IMR-90 (cell line): ENCODE data around the gene TMA7. TPM values are rescaled to one million over a fixed set of nuclear protein-coding genes. Genes with fewer than 3 reads are reported as not detected.

Experiments used
- ATAC-seq: fragments of 200-7000 bp; cut with Tn5 transposase; 2 replicates; pipeline ENCODE4 v1.9.1; 2020; ENCODE audit warnings: low read depth, mild to moderate bottlenecking, moderate library complexity
- BruUV-seq: library from RNA; stranded (reverse); fragments of 400-500 nt; replicated peaks from 2 replicates; lab custom pipeline; 2021; lab: Mats Ljungman, UMichigan
- CTCF ChIA-PET: fragments of 300-600 bp; formaldehyde crosslinking; extraction: SDS; loops from one replicate; lab custom pipeline; 2021; ENCODE audit warnings: antibody characterized with exemption; lab: Yijun Ruan, JAX
- POLR2A ChIA-PET: fragments of 300-600 bp; sonication (Branson Sonifier 250); formaldehyde crosslinking; loops from one replicate; lab custom pipeline; 2022; ENCODE audit warnings: antibody characterized with exemption; ENCODE audit not compliant: unreplicated experiment; lab: Charles Lee
- DNase-seq: peaks from one replicate; pipeline ENCODE4 v3.0.0; 2013
- H2AFZ ChIP-seq: replicated peaks from 2 replicates; pipeline ENCODE3; 2013; ENCODE audit warnings: low read length, mild to moderate bottlenecking; ENCODE audit not compliant: poor library complexity
- H2AK5ac ChIP-seq: 2 replicates; pipeline ENCODE4 v1.6.1; 2013; ENCODE audit warnings: low read depth, low read length, inconsistent platforms
- H2AK9ac ChIP-seq: replicated peaks from 2 replicates; pipeline ENCODE3; 2013; ENCODE audit warnings: mild to moderate bottlenecking, low read depth, low read length, moderate library complexity; ENCODE audit not compliant: poor library complexity
- H2BK120ac ChIP-seq: 2 replicates; pipeline ENCODE4 v1.6.1; 2013; ENCODE audit warnings: low read depth, low read length, inconsistent platforms
- H2BK15ac ChIP-seq: 3 replicates; pipeline ENCODE4 v1.6.1; 2013; ENCODE audit warnings: low read depth, low read length, inconsistent platforms
- H2BK20ac ChIP-seq: 2 replicates; pipeline ENCODE4 v1.6.1; 2013; ENCODE audit warnings: low read depth, mild to moderate bottlenecking, inconsistent platforms, low read length, moderate library complexity
- H2BK5ac ChIP-seq: 2 replicates; pipeline ENCODE4 v1.6.1; 2013; ENCODE audit warnings: mild to moderate bottlenecking, low read depth, low read length, inconsistent platforms; ENCODE audit not compliant: poor library complexity, severe bottlenecking
- H3K14ac ChIP-seq: replicated peaks from 2 replicates; pipeline ENCODE4 v1.6.1; 2013; ENCODE audit warnings: low read depth, low read length, inconsistent platforms
- H3K18ac ChIP-seq: 2 replicates; pipeline ENCODE4 v1.6.1; 2013; ENCODE audit warnings: low read depth, low read length, control low read depth
- H3K23ac ChIP-seq: 2 replicates; pipeline ENCODE4 v1.6.1; 2013; ENCODE audit warnings: low read depth, low read length, inconsistent platforms
- H3K27ac ChIP-seq: 2 replicates; pipeline ENCODE4 v1.5.1; 2013; ENCODE audit warnings: mild to moderate bottlenecking, control low read depth, low read length; ENCODE audit not compliant: insufficient read depth
- H3K27me3 ChIP-seq: 2 replicates; pipeline ENCODE4 v1.6.1; 2013; ENCODE audit warnings: low read length; ENCODE audit not compliant: control insufficient read depth, insufficient read depth
- H3K36me3 ChIP-seq: 2 replicates; pipeline ENCODE4 v1.6.1; 2013; ENCODE audit warnings: low read length, mixed read lengths; ENCODE audit not compliant: control insufficient read depth, insufficient read depth
- H3K4ac ChIP-seq: 2 replicates; pipeline ENCODE4 v1.6.1; 2013; ENCODE audit warnings: low read depth, low read length, inconsistent platforms
- H3K4me1 ChIP-seq: 2 replicates; pipeline ENCODE4 v1.6.1; 2013; ENCODE audit warnings: low read length, mixed read lengths; ENCODE audit not compliant: control insufficient read depth, insufficient read depth
- H3K4me2 ChIP-seq: 2 replicates; pipeline ENCODE4 v1.6.1; 2013; ENCODE audit warnings: low read depth, mild to moderate bottlenecking, control low read depth, low read length, moderate library complexity
- H3K4me3 ChIP-seq: 2 replicates; pipeline ENCODE4 v1.5.1; 2013; ENCODE audit warnings: low read depth, mild to moderate bottlenecking, control low read depth, low read length, moderate library complexity; ENCODE audit not compliant: insufficient read depth
- H3K56ac ChIP-seq: 2 replicates; pipeline ENCODE4 v1.6.1; 2013; ENCODE audit warnings: low read length, inconsistent platforms; ENCODE audit not compliant: insufficient read depth; ENCODE audit errors: extremely low read depth
- H3K79me1 ChIP-seq, 2 experiments: 2 replicates each; pipeline ENCODE4 v1.6.1; 2013; ENCODE audit warnings: low read length in 2 of 2, inconsistent platforms in 1 of 2, low read depth in 1 of 2
- H3K9ac ChIP-seq: 2 replicates; pipeline ENCODE4 v1.6.1; 2013; ENCODE audit warnings: low read depth, low read length, control low read depth
- H3K9me1 ChIP-seq: 2 replicates; pipeline ENCODE4 v1.6.1; 2013; ENCODE audit warnings: low read length, inconsistent platforms; ENCODE audit not compliant: insufficient read depth
- H3K9me3 ChIP-seq: 2 replicates; pipeline ENCODE4 v1.6.1; 2013; ENCODE audit warnings: low read length; ENCODE audit not compliant: control insufficient read depth, insufficient read depth
- H4K20me1 ChIP-seq: 2 replicates; pipeline ENCODE4 v1.6.1; 2013; ENCODE audit warnings: low read length, inconsistent platforms; ENCODE audit not compliant: insufficient read depth
- H4K5ac ChIP-seq: 2 replicates; pipeline ENCODE4 v1.6.1; 2013; ENCODE audit warnings: mild to moderate bottlenecking, low read depth, low read length, control low read depth
- H4K8ac ChIP-seq, 2 experiments: 2 replicates each; pipeline ENCODE4 v1.6.1; 2013; ENCODE audit warnings: low read depth in 2 of 2, low read length in 2 of 2, control low read depth in 1 of 2, inconsistent platforms in 1 of 2
- H4K91ac ChIP-seq: 2 replicates; pipeline ENCODE4 v1.6.1; 2013; ENCODE audit warnings: low read depth, low read length, inconsistent platforms; ENCODE audit not compliant: insufficient read depth
- BHLHE40 ChIP-seq: fragments of 150-350 bp; IDR thresholded peaks from 2 replicates; pipeline ENCODE4 v1.6.1; 2016; ENCODE audit warnings: mild to moderate bottlenecking, low read depth, low read length
- CEBPB ChIP-seq: IDR thresholded peaks from 2 replicates; pipeline ENCODE4 v1.6.1; 2012; ENCODE audit warnings: low read depth, low read length, improper control_type of control experiment
- CHD1 ChIP-seq: IDR thresholded peaks from 2 replicates; pipeline ENCODE4 v1.6.1; 2012; ENCODE audit warnings: low read depth, low read length, improper control_type of control experiment
- FOS ChIP-seq: fragments of 150-350 bp; IDR thresholded peaks from 2 replicates; pipeline ENCODE4 v1.6.1; 2016; ENCODE audit warnings: low read depth, low read length
- MAFK ChIP-seq: IDR thresholded peaks from 2 replicates; pipeline ENCODE4 v1.6.1; 2012; ENCODE audit warnings: low read depth, low read length, improper control_type of control experiment
- MAZ ChIP-seq: IDR thresholded peaks from 2 replicates; pipeline ENCODE4 v1.6.1; 2012; ENCODE audit warnings: low read depth, mild to moderate bottlenecking, low read length, improper control_type of control experiment, moderate library complexity, borderline replicate concordance
- MXI1 ChIP-seq: IDR thresholded peaks from 2 replicates; pipeline ENCODE4 v1.6.1; 2012; ENCODE audit warnings: low read depth, mild to moderate bottlenecking, low read length, moderate library complexity, borderline replicate concordance
- NFE2L2 ChIP-seq: fragments of 150-350 bp; IDR thresholded peaks from 2 replicates; pipeline ENCODE4 v1.6.1; 2016; ENCODE audit warnings: low read depth, mild to moderate bottlenecking, low read length
- POLR2A ChIP-seq: IDR thresholded peaks from 2 replicates; pipeline ENCODE4 v1.6.1; 2012; ENCODE audit warnings: mild to moderate bottlenecking, low read depth, low read length
- RAD21 ChIP-seq: IDR thresholded peaks from 2 replicates; pipeline ENCODE4 v1.6.1; 2012; ENCODE audit warnings: low read length, improper control_type of control experiment
- RCOR1 ChIP-seq: IDR thresholded peaks from 2 replicates; pipeline ENCODE4 v1.6.1; 2012; ENCODE audit warnings: mild to moderate bottlenecking, low read length, improper control_type of control experiment; ENCODE audit not compliant: insufficient replicate concordance
- RFX5 ChIP-seq: IDR thresholded peaks from 2 replicates; pipeline ENCODE4 v1.8.0; 2012; ENCODE audit warnings: low read depth, mild to moderate bottlenecking, low read length, moderate library complexity
- SMC3 ChIP-seq: fragments of 150-350 bp; IDR thresholded peaks from 2 replicates; pipeline ENCODE4 v1.6.1; 2016; ENCODE audit warnings: low read depth, mild to moderate bottlenecking, antibody characterized with exemption, low read length, moderate library complexity
- WGBS, 2 experiments: methylation state at CpG; one replicate each; pipeline versions ENCODE4 v1.1.5 to v1.1.7; 2013; ENCODE audit warnings: missing lambda C conversion rate in 2 of 2; ENCODE audit not compliant: insufficient read length in 1 of 2; ENCODE audit errors: extremely low coverage in 2 of 2; 5-methylcytosine and 5-hydroxymethylcytosine counted together
- dilution Hi-C: fragments of 300-500 bp; cut with HindIII; formaldehyde crosslinking; loops from one replicate; pipeline ENCODE4 v1.14.3; 2018; ENCODE audit warnings: low sequenced_read_pairs; ENCODE audit not compliant: unreplicated experiment
- in situ Hi-C: fragments of 300-500 bp; cut with MboI; formaldehyde crosslinking; loops from 3 replicates; pipeline ENCODE4 v1.14.3; 2019; ENCODE audit warnings: low sequenced_read_pairs, inconsistent platforms, mixed read lengths
- intact Hi-C: fragments of 100-400 bp; cut with micrococcal nuclease; formaldehyde crosslinking; loops from 2 replicates; pipeline ENCODE4 v1.10.0; 2022
- polyA plus RNA-seq, 3 experiments: library from polyadenylated mRNA; depleted of rRNA; stranded (reverse); fragments of >200 nt; gene quantifications; 2 replicates each; pipeline ENCODE4 v1.2.3, GENCODE V29; 2012; ENCODE audit warnings: low replicate concordance in 1 of 3
- total RNA-seq: library from RNA; depleted of rRNA; stranded (reverse); fragments of >200 nt; gene quantifications from 2 replicates; pipeline ENCODE4 v1.2.3, GENCODE V29; 2012
- TF ChIP-seq, protein P1 (sequence below): conservative IDR thresholded peaks from 2 replicates; pipeline ENCODE4 v1.5.1; 2012; ENCODE audit warnings: mild to moderate bottlenecking, low read depth, low read length, improper control_type of control experiment
- TF ChIP-seq, protein P2 (sequence below): fragments of 150-350 bp; IDR thresholded peaks from 2 replicates; pipeline ENCODE4 v1.6.1; 2017; ENCODE audit warnings: mild to moderate bottlenecking, antibody characterized with exemption, low read length, low read depth
- TF ChIP-seq, protein P3 (sequence below): fragments of 150-350 bp; IDR thresholded peaks from 2 replicates; pipeline ENCODE4 v1.6.1; 2016; ENCODE audit warnings: low read depth, mild to moderate bottlenecking, low read length, moderate library complexity, borderline replicate concordance

TMA7 gene
- total and polyA plus RNA-seq, 2 of the 4 experiments (the other 2 are of a cell fraction) = 81.9 to 240 TPM

DNA sequence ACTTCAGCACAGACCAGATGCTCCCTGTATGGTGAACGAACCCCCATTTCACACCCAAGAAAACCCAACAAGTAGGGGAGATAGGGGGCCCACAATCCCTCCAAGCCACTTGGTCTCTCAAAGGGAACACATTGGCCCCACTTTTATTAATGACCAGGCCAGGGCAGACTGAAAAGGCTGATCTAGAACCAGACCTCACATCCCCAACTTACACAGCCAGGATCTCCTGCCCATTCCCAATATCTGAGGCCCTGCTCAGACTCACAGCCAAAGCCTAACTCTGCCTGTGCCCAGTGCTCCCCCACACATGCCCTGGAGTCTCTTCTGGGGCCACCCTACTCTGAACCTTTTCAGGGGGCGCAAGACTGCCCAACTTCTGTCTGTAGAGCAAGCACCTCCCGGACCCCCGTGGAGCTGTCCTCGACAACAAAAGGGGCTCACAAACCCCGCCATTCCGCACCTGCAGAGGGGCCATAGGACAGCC, 11.9 kb upstream of the TMA7 start:
- H2AK9ac ChIP-seq = peak overlapping the region; percentile 23
- no peak for TF ChIP-seq MXI1
- no peak for TF ChIP-seq NFE2L2
- TF ChIP-seq, protein P1, sequence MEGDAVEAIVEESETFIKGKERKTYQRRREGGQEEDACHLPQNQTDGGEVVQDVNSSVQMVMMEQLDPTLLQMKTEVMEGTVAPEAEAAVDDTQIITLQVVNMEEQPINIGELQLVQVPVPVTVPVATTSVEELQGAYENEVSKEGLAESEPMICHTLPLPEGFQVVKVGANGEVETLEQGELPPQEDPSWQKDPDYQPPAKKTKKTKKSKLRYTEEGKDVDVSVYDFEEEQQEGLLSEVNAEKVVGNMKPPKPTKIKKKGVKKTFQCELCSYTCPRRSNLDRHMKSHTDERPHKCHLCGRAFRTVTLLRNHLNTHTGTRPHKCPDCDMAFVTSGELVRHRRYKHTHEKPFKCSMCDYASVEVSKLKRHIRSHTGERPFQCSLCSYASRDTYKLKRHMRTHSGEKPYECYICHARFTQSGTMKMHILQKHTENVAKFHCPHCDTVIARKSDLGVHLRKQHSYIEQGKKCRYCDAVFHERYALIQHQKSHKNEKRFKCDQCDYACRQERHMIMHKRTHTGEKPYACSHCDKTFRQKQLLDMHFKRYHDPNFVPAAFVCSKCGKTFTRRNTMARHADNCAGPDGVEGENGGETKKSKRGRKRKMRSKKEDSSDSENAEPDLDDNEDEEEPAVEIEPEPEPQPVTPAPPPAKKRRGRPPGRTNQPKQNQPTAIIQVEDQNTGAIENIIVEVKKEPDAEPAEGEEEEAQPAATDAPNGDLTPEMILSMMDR = no peak
- no peak for TF ChIP-seq POLR2A
- TF ChIP-seq BHLHE40 = no peak
- no peak for TF ChIP-seq CEBPB
- no peak for TF ChIP-seq FOS
- TF ChIP-seq, protein P2, sequence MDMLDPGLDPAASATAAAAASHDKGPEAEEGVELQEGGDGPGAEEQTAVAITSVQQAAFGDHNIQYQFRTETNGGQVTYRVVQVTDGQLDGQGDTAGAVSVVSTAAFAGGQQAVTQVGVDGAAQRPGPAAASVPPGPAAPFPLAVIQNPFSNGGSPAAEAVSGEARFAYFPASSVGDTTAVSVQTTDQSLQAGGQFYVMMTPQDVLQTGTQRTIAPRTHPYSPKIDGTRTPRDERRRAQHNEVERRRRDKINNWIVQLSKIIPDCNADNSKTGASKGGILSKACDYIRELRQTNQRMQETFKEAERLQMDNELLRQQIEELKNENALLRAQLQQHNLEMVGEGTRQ = no peak
- no peak for TF ChIP-seq SMC3
- TF ChIP-seq RFX5 = no peak
- TF ChIP-seq MAZ = no peak
- TF ChIP-seq CHD1 = no peak
- TF ChIP-seq, protein P3, sequence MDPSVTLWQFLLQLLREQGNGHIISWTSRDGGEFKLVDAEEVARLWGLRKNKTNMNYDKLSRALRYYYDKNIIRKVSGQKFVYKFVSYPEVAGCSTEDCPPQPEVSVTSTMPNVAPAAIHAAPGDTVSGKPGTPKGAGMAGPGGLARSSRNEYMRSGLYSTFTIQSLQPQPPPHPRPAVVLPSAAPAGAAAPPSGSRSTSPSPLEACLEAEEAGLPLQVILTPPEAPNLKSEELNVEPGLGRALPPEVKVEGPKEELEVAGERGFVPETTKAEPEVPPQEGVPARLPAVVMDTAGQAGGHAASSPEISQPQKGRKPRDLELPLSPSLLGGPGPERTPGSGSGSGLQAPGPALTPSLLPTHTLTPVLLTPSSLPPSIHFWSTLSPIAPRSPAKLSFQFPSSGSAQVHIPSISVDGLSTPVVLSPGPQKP = no peak
- no peak for TF ChIP-seq RCOR1
- TF ChIP-seq MAFK = no peak
- TF ChIP-seq RAD21 = no peak
- no peaks in the 10 kb centered on the region for H3K9me3 ChIP-seq
- no peak overlapping the region for H4K5ac ChIP-seq
- no peak overlapping the region for H2BK15ac ChIP-seq
- peak overlapping the region; percentile 52; the same call in 1 of the 2 replicates for H3K14ac ChIP-seq
- H3K56ac ChIP-seq = no peak overlapping the region
- H3K18ac ChIP-seq = no peak overlapping the region
- DNase-seq (no peak), ATAC-seq (no peak)
- H2BK5ac ChIP-seq = no peak overlapping the region
- H3K79me1 ChIP-seq = peaks cover 24 to 53% of the 10 kb centered on the region in 2 experiments; a peak in 3 of 4 replicates
- dilution Hi-C loops (no loop called here), in situ Hi-C loops (no loop called here), intact Hi-C loops (no loop called here)
- peak overlapping the region in 1 of 2 experiments; percentile 80; a peak in 1 of 4 replicates for H4K8ac ChIP-seq
- H3K4me2 ChIP-seq = peak overlapping the region; percentile 71
- peaks cover 15% of the 10 kb centered on the region for H3K36me3 ChIP-seq
- H2BK120ac ChIP-seq = no peak overlapping the region; the same call in 1 of the 2 replicates
- peak overlapping the region; percentile 64 for H3K23ac ChIP-seq
- H4K91ac ChIP-seq = peak overlapping the region; percentile 28; the same call in 1 of the 2 replicates
- no peaks in the 10 kb centered on the region for H3K27me3 ChIP-seq
- 3% methylated on average over 4 of the region's 7 CpGs; no CpG with 5 or more reads in 1 of the 2 experiments for WGBS, 2 experiments
- H4K20me1 ChIP-seq = peaks cover 30% of the 10 kb centered on the region
- peaks cover 29% of the 10 kb centered on the region for H3K4me1 ChIP-seq
- peak overlapping the region; percentile 43 for H3K9ac ChIP-seq
- no peak overlapping the region; the same call in 1 of the 2 replicates for H3K27ac ChIP-seq
- CTCF ChIA-PET = no interaction called here
- peaks cover 16% of the 10 kb centered on the region for H3K9me1 ChIP-seq
- H2AFZ ChIP-seq = peak overlapping the region; percentile 98
- no peak overlapping the region for H2BK20ac ChIP-seq
- peak overlapping the region; percentile 64 for H2AK5ac ChIP-seq
- H3K4ac ChIP-seq = peak overlapping the region; percentile 60
- H3K4me3 ChIP-seq = peak overlapping the region; percentile 50
- no TSS peak for BruUV-seq
- POLR2A ChIA-PET = no interaction called here
